Right cardiac atrium (tissue), 5 donors: ENCODE data around the gene CD244. TPM values are rescaled to one million over a fixed set of nuclear protein-coding genes. Genes with fewer than 3 reads are reported as not detected.

Source experiments
- ATAC-seq, 2 donors: fragments of 200-7000 bp; cut with Tn5 transposase; one replicate each; pipeline versions ENCODE4 v1.8.0 to v1.9.1; 2020; ENCODE audit warnings: moderate library complexity in 2 of 2, mild to moderate bottlenecking in 1 of 2
- DNase-seq, 3 donors: peaks; one replicate each; pipeline ENCODE4 v3.0.0-alpha.2; 2020
- H3K27ac ChIP-seq: one replicate; pipeline ENCODE4 v1.5.1; 2013; ENCODE audit warnings: mild to moderate bottlenecking, low read length, control low read depth, moderate library complexity
- H3K27me3 ChIP-seq: one replicate; pipeline ENCODE4 v1.6.1; 2013; ENCODE audit not compliant: control insufficient read depth, insufficient read depth
- H3K4me1 ChIP-seq: one replicate; pipeline ENCODE4 v1.6.1; 2013; ENCODE audit warnings: low read length; ENCODE audit not compliant: control insufficient read depth, insufficient read depth
- H3K4me3 ChIP-seq: one replicate; pipeline ENCODE4 v1.5.1; 2013; ENCODE audit warnings: low read length, control low read depth
- H3K9me3 ChIP-seq: one replicate; pipeline ENCODE4 v1.6.1; 2013; ENCODE audit warnings: low read length; ENCODE audit not compliant: control insufficient read depth
- WGBS: extraction: QIAGEN DNeasy Blood & Tissue Kit; methylation state at CpG from one replicate; pipeline ENCODE4 v1.1.7; 2013; 5-methylcytosine and 5-hydroxymethylcytosine counted together
- intact Hi-C, 4 donors: fragments of 100-400 bp; cut with DNase I; formaldehyde crosslinking; loops; one replicate each; pipeline versions ENCODE4 v1.11.0 to v1.14.0; 2022 to 2023
- polyA plus RNA-seq: library from polyadenylated mRNA; stranded (reverse); fragments of 200-250 nt; gene quantifications from one replicate; pipeline ENCODE4 v1.2.3, GENCODE V29; 2013
- total RNA-seq, 4 donors: library from RNA; stranded (reverse); fragmentation: NEBNext Ultra II Directional; extraction: Animal tissue kit (Norgen Biotek cat#: 25700); gene quantifications; one replicate each; pipeline ENCODE4 v1.2.1, GENCODE V29; 2021
- donor health status: healthy with polysubstance abuse.
- donor health status: DM: no; HTN: yes; CAD: no.
- donor health status: DM: no; HTN: no; CAD: no.
- donor health status: DM: no; HTN: yes; CAD: no; lungs with severe emphysema.
- donor health status: DM: yes; HTN: yes; CAD: no.

The CD244 gene
- total and polyA plus RNA-seq, 5 donors: 0.29 to 2.3 (median 0.64) TPM

- DNase-seq: peak; percentile 51 to 86 (median 73)
- no peaks in the 10 kb centered on the region for H3K27me3 ChIP-seq
- no peak overlapping the region for H3K27ac ChIP-seq
- H3K9me3 ChIP-seq: no peaks in the 10 kb centered on the region
- no peak overlapping the region for H3K4me3 ChIP-seq
- H3K4me1 ChIP-seq: no peaks in the 10 kb centered on the region
- 60% methylated on average over 8 of the region's 8 CpGs for WGBS
- intact Hi-C loops: loop anchor here in 3 of 4 donors (10.0 kb wide), 2 partner anchors 124 to 264 kb away; partner anchors contain the start of genes ITLN2 (in 2 of the 3) and KLHDC9 (in 1 of the 3)
- ATAC-seq: peak; percentile 38 to 67
These were observed 32.1 kb downstream of the CD244 start for GRCh38 chr1:160830321-160831153.

GRCh38 chr1:160829766-160830165 lies 32.9 kb downstream of the CD244 start:
- DNase-seq (no peak), ATAC-seq (peak in 1 of 2 donors; percentile 28)
- no peaks in the 10 kb centered on the region for H3K9me3 ChIP-seq
- intact Hi-C loops: loop anchor here in 3 of 4 donors (10.0 kb wide), 2 partner anchors 125 to 265 kb away; partner anchors contain the start of genes ITLN2 (in 2 of the 3) and KLHDC9 (in 1 of the 3)
- no peaks in the 10 kb centered on the region for H3K27me3 ChIP-seq
- no peak overlapping the region for H3K4me3 ChIP-seq
- 93% methylated on average over 1 of the region's 1 CpG for WGBS
- H3K4me1 ChIP-seq: no peaks in the 10 kb centered on the region
- no peak overlapping the region for H3K27ac ChIP-seq

- DNase-seq: peak in 2 of 3 donors; percentile 27 to 54
- WGBS: 85% methylated on average over 2 of the region's 2 CpGs
- H3K27me3 ChIP-seq: no peaks in the 10 kb centered on the region
- no peaks in the 10 kb centered on the region for H3K4me1 ChIP-seq
- H3K9me3 ChIP-seq: no peaks in the 10 kb centered on the region
- no peak overlapping the region for H3K4me3 ChIP-seq
- intact Hi-C loops: no loop called here
- ATAC-seq: no peak
- H3K27ac ChIP-seq: no peak overlapping the region
These were observed 35.3 kb downstream of the CD244 start for GRCh38 chr1:160827418-160827817.

GRCh38 chr1:160826546-160826945 lies 36.1 kb downstream of the CD244 start:
- 90% methylated on average over 1 of the region's 1 CpG for WGBS
- ATAC-seq: no peak
- no peaks in the 10 kb centered on the region for H3K27me3 ChIP-seq
- no peaks in the 10 kb centered on the region for H3K4me1 ChIP-seq
- no peak overlapping the region for H3K4me3 ChIP-seq
- H3K27ac ChIP-seq: no peak overlapping the region
- H3K9me3 ChIP-seq: no peaks in the 10 kb centered on the region
- intact Hi-C loops: no loop called here
- DNase-seq: no peak

GRCh38 chr1:160823296-160823695 lies 39.4 kb downstream of the CD244 start:
- WGBS: 69% methylated on average over 3 of the region's 3 CpGs
- Histone ChIP-seq H3K9me3 (no peaks in the 10 kb centered on the region), H3K27ac (no peak overlapping the region), H3K27me3 (no peaks in the 10 kb centered on the region), H3K4me3 (no peak overlapping the region), H3K4me1 (no peaks in the 10 kb centered on the region)
- ATAC-seq (no peak), DNase-seq (no peak)
- intact Hi-C loops: no loop called here

- no peaks in the 10 kb centered on the region for H3K9me3 ChIP-seq
- 74% methylated on average over 8 of the region's 8 CpGs for WGBS
- H3K4me3 ChIP-seq: no peak overlapping the region
- no peaks in the 10 kb centered on the region for H3K4me1 ChIP-seq
- H3K27me3 ChIP-seq: no peaks in the 10 kb centered on the region
- no peak for DNase-seq
- no peak for ATAC-seq
- no peak overlapping the region for H3K27ac ChIP-seq
- intact Hi-C loops: no loop called here
These were observed 41.1 kb downstream of the CD244 start for GRCh38 chr1:160821627-160822026.

- no peak overlapping the region for H3K4me3 ChIP-seq
- ATAC-seq (no peak), DNase-seq (no peak)
- intact Hi-C loops: no loop called here
- no peak overlapping the region for H3K27ac ChIP-seq
- H3K27me3 ChIP-seq: no peaks in the 10 kb centered on the region
- no peaks in the 10 kb centered on the region for H3K9me3 ChIP-seq
- WGBS: 76% methylated on average over 3 of the region's 3 CpGs
- no peaks in the 10 kb centered on the region for H3K4me1 ChIP-seq
These were observed 43.5 kb downstream of the CD244 start for GRCh38 chr1:160819186-160819585.

GRCh38 chr1:160818207-160818937 lies 44.3 kb downstream of the CD244 start:
- Histone ChIP-seq H3K27ac (no peak overlapping the region), H3K9me3 (no peaks in the 10 kb centered on the region), H3K27me3 (no peaks in the 10 kb centered on the region), H3K4me1 (no peaks in the 10 kb centered on the region), H3K4me3 (no peak overlapping the region)
- DNase-seq (no peak), ATAC-seq (no peak)
- WGBS: 61% methylated on average over 9 of the region's 9 CpGs
- intact Hi-C loops: no loop called here

GRCh38 chr1:160814856-160815255 lies 47.8 kb downstream of the CD244 start:
- no peaks in the 10 kb centered on the region for H3K27me3 ChIP-seq
- H3K27ac ChIP-seq: no peak overlapping the region
- H3K4me1 ChIP-seq: no peaks in the 10 kb centered on the region
- H3K9me3 ChIP-seq: no peaks in the 10 kb centered on the region
- 94% methylated on average over 8 of the region's 8 CpGs for WGBS
- no peak overlapping the region for H3K4me3 ChIP-seq
- intact Hi-C loops: no loop called here
- DNase-seq (no peak), ATAC-seq (no peak)

- H3K9me3 ChIP-seq: no peaks in the 10 kb centered on the region
- no peaks in the 10 kb centered on the region for H3K27me3 ChIP-seq
- no peak overlapping the region for H3K27ac ChIP-seq
- WGBS: 85% methylated on average over 6 of the region's 6 CpGs
- H3K4me1 ChIP-seq: no peaks in the 10 kb centered on the region
- DNase-seq (no peak), ATAC-seq (no peak)
- intact Hi-C loops: no loop called here
- H3K4me3 ChIP-seq: no peak overlapping the region
These were observed 48.4 kb downstream of the CD244 start for GRCh38 chr1:160814316-160814715.

GRCh38 chr1:160813215-160813614 lies 49.5 kb downstream of the CD244 start:
- Histone ChIP-seq H3K9me3 (peaks cover 2% of the 10 kb centered on the region), H3K4me1 (no peaks in the 10 kb centered on the region), H3K27me3 (no peaks in the 10 kb centered on the region), H3K27ac (no peak overlapping the region), H3K4me3 (no peak overlapping the region)
- ATAC-seq (no peak), DNase-seq (no peak)
- intact Hi-C loops: no loop called here
- 77% methylated on average over 7 of the region's 7 CpGs for WGBS
